Activated T-cell treated with anti-CD3 and anti-CD28 coated beads, Interleukin-2, amount 50 U/mL, for 24 hours (primary cell): ENCODE measurements around the gene PDIA2.
"Not testable (repeated sequence)": the region's sequence is repeated elsewhere in the genome, so short reads cannot be mapped to it uniquely, and the experiment has no call there.

ENCODE experiments used
- DNase-seq: peaks from one replicate; pipeline ENCODE4 v3.0.0-alpha.2; 2020
- H3K27ac Mint-ChIP-seq: 2 replicates; pipeline ENCODE4 v1.8.0; 2020; ENCODE audit warnings: mild to moderate bottlenecking, mixed read lengths
- H3K27me3 Mint-ChIP-seq: 2 replicates; pipeline ENCODE4 v1.8.0; 2020; ENCODE audit warnings: mixed read lengths
- H3K36me3 Mint-ChIP-seq: 2 replicates; pipeline ENCODE4 v1.8.0; 2020; ENCODE audit warnings: low read depth, mixed read lengths
- H3K4me1 Mint-ChIP-seq: 2 replicates; pipeline ENCODE4 v1.8.0; 2020; ENCODE audit warnings: low read depth, mixed read lengths
- H3K4me3 Mint-ChIP-seq: 2 replicates; pipeline ENCODE4 v1.8.0; 2020; ENCODE audit warnings: mild to moderate bottlenecking, moderate library complexity, mixed read lengths
- H3K9me3 Mint-ChIP-seq: 2 replicates; pipeline ENCODE4 v1.8.0; 2020; ENCODE audit warnings: mixed read lengths

Gene PDIA2

GRCh38 chr16:316741-317464 lies 33.9 kb downstream of the PDIA2 start:
- no peak overlapping the region for H3K27ac Mint-ChIP-seq

DNA sequence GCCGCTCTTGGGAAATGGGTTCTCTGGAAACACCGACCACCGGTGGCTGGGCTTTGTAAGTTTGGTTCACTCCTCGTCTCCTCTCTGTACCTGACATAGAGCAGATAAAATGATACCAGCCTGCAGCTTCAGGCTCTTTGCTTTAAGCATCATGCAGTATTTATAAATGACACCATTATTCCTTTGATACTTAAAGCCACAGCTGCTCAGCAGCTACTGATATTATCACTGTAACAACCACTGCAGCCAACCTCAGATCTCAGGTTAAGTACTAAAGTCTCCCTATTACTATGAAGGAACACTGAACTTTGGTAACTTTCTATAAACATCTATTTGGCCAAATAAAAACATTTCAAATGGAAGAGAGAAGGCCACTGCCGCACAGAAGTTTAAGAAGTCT lies 34.6 kb downstream of the PDIA2 start:
- peaks cover 48% of the 10 kb centered on the region for H3K36me3 Mint-ChIP-seq
- no peaks in the 10 kb centered on the region for H3K27me3 Mint-ChIP-seq
- H3K4me1 Mint-ChIP-seq: peaks cover 41% of the 10 kb centered on the region
- H3K9me3 Mint-ChIP-seq: no peaks in the 10 kb centered on the region
- no peak for DNase-seq
- no peak overlapping the region for H3K4me3 Mint-ChIP-seq
- no peak overlapping the region for H3K27ac Mint-ChIP-seq

More at GRCh38 chr16:316741-317464, 33.9 kb downstream of the PDIA2 start:
- H3K27me3 Mint-ChIP-seq: no peaks in the 10 kb centered on the region
- no peak for DNase-seq
- no peak overlapping the region for H3K4me3 Mint-ChIP-seq
- H3K9me3 Mint-ChIP-seq: no peaks in the 10 kb centered on the region
- H3K36me3 Mint-ChIP-seq: peaks cover 55% of the 10 kb centered on the region
- H3K4me1 Mint-ChIP-seq: peaks cover 40% of the 10 kb centered on the region

- DNase-seq: no peak
- H3K27ac Mint-ChIP-seq: no peak overlapping the region
- H3K4me3 Mint-ChIP-seq: no peak overlapping the region
- H3K36me3 Mint-ChIP-seq: peaks cover 37% of the 10 kb centered on the region
- H3K9me3 Mint-ChIP-seq: no peaks in the 10 kb centered on the region
- H3K4me1 Mint-ChIP-seq: peaks cover 47% of the 10 kb centered on the region
- H3K27me3 Mint-ChIP-seq: no peaks in the 10 kb centered on the region
Measured at GRCh38 chr16:318628-319027, 35.7 kb downstream of the PDIA2 start.

DNA sequence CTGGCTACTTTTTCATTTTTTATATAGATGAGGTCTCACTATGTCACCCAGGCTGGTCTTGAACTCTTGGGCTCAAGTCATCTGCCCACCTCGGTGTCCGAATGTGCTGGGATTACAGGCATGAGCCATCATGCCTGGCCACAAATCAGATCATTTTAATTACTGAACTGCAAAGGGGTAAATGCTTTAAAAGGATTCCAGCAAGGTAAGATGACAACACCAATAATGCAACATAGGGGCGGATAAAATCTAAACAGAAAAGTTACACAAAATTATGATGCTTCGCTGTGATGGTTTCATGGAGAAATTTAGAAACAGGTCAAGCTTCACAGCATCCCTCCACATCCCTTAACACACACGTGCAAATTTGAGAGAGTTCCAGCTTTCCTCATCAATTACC lies 37.2 kb downstream of the PDIA2 start:
- Mint-ChIP-seq H3K4me3 (no peak overlapping the region), H3K4me1 (peaks cover 59% of the 10 kb centered on the region), H3K9me3 (no peaks in the 10 kb centered on the region), H3K27ac (no peak overlapping the region), H3K27me3 (no peaks in the 10 kb centered on the region), H3K36me3 (peaks cover 22% of the 10 kb centered on the region)
- no peak for DNase-seq

- H3K27ac Mint-ChIP-seq: no peak overlapping the region
- peaks cover 65% of the 10 kb centered on the region for H3K4me1 Mint-ChIP-seq
- peaks cover 21% of the 10 kb centered on the region for H3K36me3 Mint-ChIP-seq
Measured at GRCh38 chr16:321532-321931, 38.6 kb downstream of the PDIA2 start.

GRCh38 chr16:322476-323143 lies 39.6 kb downstream of the PDIA2 start:
- Mint-ChIP-seq H3K36me3 (peaks cover 20% of the 10 kb centered on the region), H3K9me3 (no peaks in the 10 kb centered on the region), H3K4me1 (peaks cover 69% of the 10 kb centered on the region)

More at GRCh38 chr16:321532-321931, 38.6 kb downstream of the PDIA2 start:
- Mint-ChIP-seq H3K4me3 (no peak overlapping the region), H3K27me3 (no peaks in the 10 kb centered on the region), H3K9me3 (no peaks in the 10 kb centered on the region)
- DNase-seq: no peak

DNA sequence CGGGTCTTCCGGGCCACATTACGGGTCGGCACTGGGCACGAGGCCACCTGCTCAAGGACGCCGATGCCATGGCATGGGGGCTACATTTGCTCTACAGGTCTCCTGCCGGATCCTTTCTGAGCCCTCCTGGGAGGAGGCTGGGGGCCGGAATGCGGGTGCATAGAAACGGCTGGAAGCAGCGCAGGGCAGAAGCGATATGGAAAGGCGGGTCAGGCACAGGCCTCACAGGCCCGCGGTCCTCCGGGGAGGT lies 41.2 kb downstream of the PDIA2 start:
- H3K4me3 Mint-ChIP-seq: no peak overlapping the region

More at GRCh38 chr16:322476-323143, 39.6 kb downstream of the PDIA2 start:
- Mint-ChIP-seq H3K27ac (no peak overlapping the region), H3K4me3 (no peak overlapping the region), H3K27me3 (no peaks in the 10 kb centered on the region)
- DNase-seq: no peak

DNA sequence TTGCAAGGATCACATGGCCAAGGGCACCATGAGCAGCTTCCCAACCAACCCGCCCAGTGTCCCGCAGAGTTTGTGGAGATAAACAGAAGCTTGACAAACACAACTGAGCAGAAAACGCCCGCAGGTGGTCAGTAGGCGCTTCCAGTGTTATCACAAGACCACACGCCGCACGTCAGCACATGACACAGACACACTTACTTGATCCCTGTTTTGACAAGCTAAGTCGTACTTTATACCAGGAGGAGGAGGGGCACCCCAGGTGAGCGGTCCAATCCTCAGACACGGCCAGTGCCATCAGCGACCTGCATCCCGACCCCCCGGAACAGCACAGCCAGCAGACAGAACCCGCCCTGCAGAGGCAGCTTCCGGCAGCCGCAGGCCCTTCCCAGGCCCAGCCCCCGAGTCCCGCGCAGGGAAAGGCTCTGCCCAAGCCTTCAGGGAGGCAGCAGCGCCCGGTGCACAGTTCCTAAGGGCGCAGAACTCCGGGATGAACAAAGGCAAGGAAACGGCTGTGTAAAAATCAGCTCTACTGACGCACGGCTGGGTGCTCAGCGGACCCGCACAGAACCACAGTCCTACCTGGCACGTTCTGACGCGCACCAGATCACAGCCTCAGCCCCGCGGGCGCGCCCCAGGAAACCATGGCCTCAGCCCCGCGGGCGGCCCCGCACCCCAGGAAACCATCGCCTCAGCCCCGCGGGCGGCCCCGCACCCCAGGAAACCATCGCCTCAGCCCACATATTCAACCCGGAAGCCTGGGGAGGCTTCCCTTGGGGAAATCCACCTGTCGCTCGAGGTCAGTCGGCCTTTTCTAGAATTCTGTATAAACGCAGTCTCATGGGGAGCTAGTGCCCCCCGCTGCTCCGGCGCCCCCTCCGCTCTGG lies 41.7 kb downstream of the PDIA2 start:
- H3K27me3 Mint-ChIP-seq: no peaks in the 10 kb centered on the region
- H3K36me3 Mint-ChIP-seq: peaks cover 3% of the 10 kb centered on the region
- H3K4me1 Mint-ChIP-seq: peaks cover 60% of the 10 kb centered on the region
- no peaks in the 10 kb centered on the region for H3K9me3 Mint-ChIP-seq
- H3K27ac Mint-ChIP-seq: peak overlapping the region; percentile 79
- peak; percentile 66 for DNase-seq
- peak overlapping the region; percentile 58 for H3K4me3 Mint-ChIP-seq

More for the DNA sequence above, 41.2 kb downstream of the PDIA2 start:
- DNase-seq: no peak
- Mint-ChIP-seq H3K9me3 (no peaks in the 10 kb centered on the region), H3K27me3 (no peaks in the 10 kb centered on the region), H3K36me3 (peaks cover 6% of the 10 kb centered on the region), H3K27ac (no peak overlapping the region), H3K4me1 (peaks cover 64% of the 10 kb centered on the region)

DNA sequence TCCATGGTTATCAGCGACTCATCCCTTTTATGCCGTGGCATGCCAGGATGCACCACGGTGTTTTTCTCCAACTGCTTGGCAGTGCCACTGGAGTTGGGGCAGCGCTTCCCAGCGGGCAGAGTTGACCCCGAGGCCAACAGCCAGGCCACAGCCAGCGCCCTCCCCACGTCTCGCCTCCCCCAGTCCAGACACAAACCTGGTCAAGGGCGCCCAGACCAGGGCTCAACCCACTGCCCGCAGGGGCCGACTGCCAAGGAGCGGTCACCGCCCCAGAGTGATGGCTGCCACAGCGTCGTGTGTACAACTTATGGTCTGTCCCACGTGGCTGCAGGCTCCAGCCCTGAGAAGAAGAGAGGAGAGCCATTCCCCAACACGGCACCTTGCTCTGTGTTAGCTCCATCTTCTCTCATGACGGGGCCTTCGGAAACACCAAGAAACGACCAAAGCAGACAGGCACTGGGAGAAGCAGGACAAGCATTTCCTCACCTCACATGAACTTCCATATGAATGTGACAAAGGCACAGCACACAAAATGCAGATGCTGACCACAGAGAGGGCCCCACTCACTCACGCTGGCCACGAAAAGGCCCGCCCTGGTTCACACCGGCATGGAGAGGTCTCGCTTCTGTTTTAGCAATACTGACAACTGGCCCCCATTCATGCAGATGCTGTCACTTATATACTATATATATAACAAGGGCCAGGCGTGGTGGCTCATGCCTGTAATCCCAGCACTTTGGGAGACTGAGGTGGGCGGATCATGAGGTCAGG lies 42.6 kb downstream of the PDIA2 start:
- Mint-ChIP-seq H3K27ac (peak overlapping the region; percentile 79), H3K4me3 (peak overlapping the region; percentile 58), H3K4me1 (peaks cover 59% of the 10 kb centered on the region), H3K36me3 (peaks cover 2% of the 10 kb centered on the region), H3K9me3 (no peaks in the 10 kb centered on the region), H3K27me3 (no peaks in the 10 kb centered on the region)
- DNase-seq: no peak

DNA sequence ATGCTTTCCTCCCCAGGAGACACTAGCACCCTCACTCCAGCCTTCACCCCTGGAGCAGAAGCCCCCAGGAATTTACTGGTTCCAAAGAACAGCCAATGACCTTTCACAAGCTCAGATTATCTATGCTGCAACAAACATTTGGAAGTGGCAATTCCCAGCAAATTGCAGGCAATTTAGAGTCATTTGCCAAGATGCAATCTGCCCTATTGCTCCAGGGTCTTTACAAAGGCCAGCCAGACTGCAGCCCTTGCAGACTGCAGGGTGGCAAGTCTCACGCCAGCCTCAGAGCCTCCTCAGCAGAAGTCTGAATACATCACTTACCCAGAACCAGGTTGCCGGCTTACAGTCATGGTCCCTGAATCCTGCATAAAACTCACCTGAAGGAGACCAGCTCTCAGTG lies 47.8 kb downstream of the PDIA2 start:
- Mint-ChIP-seq H3K36me3 (peaks cover 4% of the 10 kb centered on the region), H3K27ac (no peak overlapping the region), H3K4me1 (peaks cover 62% of the 10 kb centered on the region), H3K27me3 (no peaks in the 10 kb centered on the region), H3K9me3 (no peaks in the 10 kb centered on the region), H3K4me3 (no peak overlapping the region)
- no peak for DNase-seq

DNA sequence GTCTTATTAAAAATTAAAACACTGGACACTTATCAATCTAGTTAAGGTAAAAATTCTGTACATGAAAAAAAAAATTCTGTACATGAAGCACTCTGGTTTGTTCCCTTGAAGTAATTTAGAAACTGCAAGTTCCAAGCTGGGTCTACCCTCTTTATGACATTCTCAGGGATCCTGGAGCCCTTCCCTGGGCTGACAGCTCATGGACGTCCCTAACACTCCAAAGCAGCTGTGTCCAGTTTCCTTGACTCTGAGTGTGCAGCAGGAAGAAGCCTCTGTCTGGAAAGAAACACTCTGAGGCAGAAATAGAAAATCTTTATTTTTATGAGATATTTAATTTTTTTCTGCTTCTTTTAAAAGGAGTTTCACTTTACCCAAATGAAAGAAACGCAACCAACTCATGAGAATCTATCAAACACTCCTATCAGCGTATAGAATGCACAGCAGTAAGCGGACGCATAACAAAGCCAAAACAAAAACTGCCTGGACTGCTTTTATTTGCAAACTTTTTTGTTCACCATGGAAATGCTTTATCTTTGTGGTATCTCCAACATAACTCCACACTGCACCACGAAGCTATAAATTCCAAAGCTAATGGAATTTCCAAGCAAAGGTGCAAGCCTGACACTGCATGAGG lies 48.3 kb downstream of the PDIA2 start:
- H3K4me3 Mint-ChIP-seq, DNase-seq, H3K9me3 Mint-ChIP-seq, H3K36me3 Mint-ChIP-seq, H3K27me3 Mint-ChIP-seq, H3K27ac Mint-ChIP-seq: not testable (repeated sequence)
- peaks cover 64% of the 10 kb centered on the region for H3K4me1 Mint-ChIP-seq

- Mint-ChIP-seq H3K27me3 (no peaks in the 10 kb centered on the region), H3K36me3 (peaks cover 4% of the 10 kb centered on the region), H3K4me1 (peaks cover 63% of the 10 kb centered on the region)
Measured at GRCh38 chr16:333406-334094, 50.6 kb downstream of the PDIA2 start.

GRCh38 chr16:334164-334832 lies 51.3 kb downstream of the PDIA2 start:
- H3K9me3 Mint-ChIP-seq, H3K36me3 Mint-ChIP-seq, H3K4me3 Mint-ChIP-seq, H3K27ac Mint-ChIP-seq, H3K27me3 Mint-ChIP-seq, DNase-seq: not testable (repeated sequence)
- peaks cover 67% of the 10 kb centered on the region for H3K4me1 Mint-ChIP-seq

More at GRCh38 chr16:333406-334094, 50.6 kb downstream of the PDIA2 start:
- DNase-seq: no peak
- H3K9me3 Mint-ChIP-seq: no peaks in the 10 kb centered on the region
- H3K27ac Mint-ChIP-seq: no peak overlapping the region
- no peak overlapping the region for H3K4me3 Mint-ChIP-seq
